HEK293T (cell line): ENCODE measurements around the gene SLC6A11.

Source experiments
- ARNT ChIP-seq: fragments of 450-650 bp; IDR thresholded peaks from 2 replicates; pipeline ENCODE4 v1.6.1; 2017; ENCODE audit warnings: mild to moderate bottlenecking
- FOXK2 ChIP-seq: fragments of 450-650 bp; IDR thresholded peaks from 2 replicates; pipeline ENCODE4 v1.6.1; 2016; ENCODE audit warnings: mild to moderate bottlenecking
- FOXM1 ChIP-seq: fragments of 450-650 bp; IDR thresholded peaks from 2 replicates; pipeline ENCODE4 v1.6.1; 2017; ENCODE audit warnings: mild to moderate bottlenecking, borderline replicate concordance
- SP1 ChIP-seq: fragments of 450-650 bp; IDR thresholded peaks from 2 replicates; pipeline ENCODE4 v1.6.1; 2017
- TARDBP ChIP-seq: fragments of 450-650 bp; IDR thresholded peaks from 2 replicates; pipeline ENCODE4 v1.6.1; 2016
- ZNF384 ChIP-seq: fragments of 450-650 bp; IDR thresholded peaks from 2 replicates; pipeline ENCODE4 v1.6.1; 2016
- TF ChIP-seq, protein P1 (sequence below): fragments of 450-650 bp; IDR thresholded peaks from 2 replicates; pipeline ENCODE4 v1.6.1; 2016

- TF ChIP-seq SP1, result no peak
- no peak for TF ChIP-seq TARDBP
- no peak for TF ChIP-seq FOXK2
- TF ChIP-seq, protein P1, sequence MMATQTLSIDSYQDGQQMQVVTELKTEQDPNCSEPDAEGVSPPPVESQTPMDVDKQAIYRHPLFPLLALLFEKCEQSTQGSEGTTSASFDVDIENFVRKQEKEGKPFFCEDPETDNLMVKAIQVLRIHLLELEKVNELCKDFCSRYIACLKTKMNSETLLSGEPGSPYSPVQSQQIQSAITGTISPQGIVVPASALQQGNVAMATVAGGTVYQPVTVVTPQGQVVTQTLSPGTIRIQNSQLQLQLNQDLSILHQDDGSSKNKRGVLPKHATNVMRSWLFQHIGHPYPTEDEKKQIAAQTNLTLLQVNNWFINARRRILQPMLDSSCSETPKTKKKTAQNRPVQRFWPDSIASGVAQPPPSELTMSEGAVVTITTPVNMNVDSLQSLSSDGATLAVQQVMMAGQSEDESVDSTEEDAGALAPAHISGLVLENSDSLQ, result no peak
- TF ChIP-seq ARNT, result no peak
- TF ChIP-seq FOXM1, result no peak
- no peak for TF ChIP-seq ZNF384
Observed at GRCh38 chr3:10892622-10893021, 76.6 kb downstream of the SLC6A11 start.
